HG03354 (cell line): ENCODE results near the gene VPS18.

Experiments
- ATAC-seq: cut with Tn5 transposase; IDR thresholded peaks from one replicate; pipeline ENCODE4 v1.9.1; 2021; ENCODE audit warnings: mild to moderate bottlenecking; ENCODE audit not compliant: unreplicated experiment, poor library complexity, severe bottlenecking

Gene VPS18

DNA sequence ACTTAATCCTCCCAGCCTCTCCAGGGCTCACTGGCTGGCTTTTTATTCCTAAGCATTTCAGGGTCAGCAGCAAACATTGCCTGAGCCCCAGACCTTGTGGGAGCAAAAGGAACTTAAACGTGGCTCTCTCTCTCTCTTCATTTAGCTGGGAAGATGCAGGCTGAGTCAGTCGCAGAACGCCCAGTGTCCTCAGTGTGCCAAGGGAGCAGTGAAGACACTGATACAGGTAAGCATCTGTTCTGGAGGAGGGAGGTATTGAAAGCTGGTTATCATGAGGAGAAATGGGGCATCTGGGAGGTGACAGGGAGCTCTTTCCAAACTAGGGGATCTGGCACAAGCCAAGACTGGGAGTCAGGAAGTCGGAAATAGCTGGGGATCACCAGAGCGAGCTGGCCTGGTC, 24.6 kb upstream of the VPS18 start:
- ATAC-seq = no peak

DNA sequence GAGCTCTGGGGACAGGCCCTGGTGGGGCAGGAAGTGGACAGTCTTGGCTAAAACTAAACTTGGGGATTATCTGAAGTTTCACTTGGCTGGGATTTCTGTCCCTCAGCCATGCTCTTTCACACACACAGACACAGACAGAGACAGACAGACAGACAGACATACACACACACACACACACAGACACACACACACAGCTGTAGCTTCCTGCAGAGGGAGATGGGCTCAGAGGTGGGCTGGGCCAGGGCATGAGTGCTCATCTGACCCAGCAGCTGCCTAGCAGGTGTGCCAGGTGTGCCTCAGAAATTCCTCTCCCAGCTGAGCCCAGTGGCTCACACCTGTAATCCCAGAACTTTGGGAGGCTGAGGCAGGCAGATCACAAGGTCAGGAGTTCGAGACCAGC, 23.5 kb upstream of the VPS18 start:
- ATAC-seq = no peak

- no peak for ATAC-seq
Measured at GRCh38 chr15:40871749-40872617, 22.3 kb upstream of the VPS18 start.

- ATAC-seq = no peak
Measured at GRCh38 chr15:40872791-40873693, 21.2 kb upstream of the VPS18 start.

DNA sequence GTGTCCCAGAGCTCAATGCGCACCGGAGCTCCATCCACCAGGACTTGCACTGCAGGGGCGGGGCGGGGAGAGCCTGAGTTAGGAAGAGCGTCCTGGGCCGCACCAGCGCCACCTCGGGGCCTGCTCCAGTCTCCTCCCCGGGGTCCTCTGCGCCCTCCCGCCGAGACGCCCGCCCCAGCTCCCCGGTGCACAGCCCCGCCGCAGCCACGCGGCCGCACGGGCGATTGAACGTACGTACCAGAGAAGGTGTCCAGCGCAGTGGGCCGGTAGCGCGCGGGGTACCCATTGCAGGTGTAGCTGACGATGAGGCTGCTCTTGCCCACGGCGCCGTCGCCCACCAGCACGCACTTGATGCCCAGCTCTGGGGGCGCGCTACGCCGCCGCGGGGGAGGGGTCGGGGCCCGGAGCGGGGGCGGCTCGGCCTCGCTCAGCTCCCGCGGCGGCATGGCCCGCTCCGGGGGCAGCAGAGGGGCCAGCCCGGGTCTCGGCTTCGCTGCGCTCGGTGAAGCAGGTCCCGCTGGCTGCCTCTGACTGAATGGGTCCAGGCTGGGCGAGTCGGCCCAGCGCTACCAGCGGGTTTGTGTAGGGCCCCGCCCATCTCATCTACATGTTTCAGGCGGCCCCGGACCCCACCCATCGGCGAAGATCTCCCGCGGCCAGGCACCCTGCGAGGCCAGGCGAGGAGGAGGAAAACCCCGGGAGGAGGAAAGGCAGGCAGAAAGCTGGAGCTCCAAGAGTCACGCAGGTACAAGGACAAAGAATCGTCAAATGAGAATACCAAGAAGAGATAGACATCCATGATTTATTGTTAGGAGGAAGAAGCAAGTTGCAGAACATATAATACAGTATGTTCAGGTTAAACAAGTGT, 20.3 kb upstream of the VPS18 start, which contains the start of gene RHOV:
TSS of gene RHOV (minus strand) at position 541 of the 868 bp plus-strand sequence. CDS start at position 446, 95 bp downstream.
- ATAC-seq = peak; percentile 65

GRCh38 chr15:40875991-40876730, 18.1 kb upstream of the VPS18 start:
- no peak for ATAC-seq

DNA sequence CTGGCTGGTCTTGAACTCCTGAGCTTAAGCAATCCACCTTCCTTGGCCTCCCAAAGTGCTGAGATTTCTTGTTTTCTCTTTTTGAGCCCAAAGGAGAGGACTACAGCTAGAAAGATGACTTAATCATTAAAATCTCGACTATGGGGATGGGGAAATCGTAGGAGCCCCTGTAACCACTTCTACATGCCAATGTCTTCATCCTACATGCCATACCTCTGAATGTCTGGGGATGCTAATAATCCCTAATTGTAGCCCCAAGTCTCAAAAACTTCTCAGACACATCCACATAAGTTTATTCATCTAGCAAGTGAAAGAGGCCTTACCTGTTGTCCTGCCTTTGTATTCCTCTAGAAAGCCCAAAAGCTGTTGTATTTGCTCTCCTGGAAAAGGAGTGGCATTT, 16.6 kb upstream of the VPS18 start:
- ATAC-seq = no peak

GRCh38 chr15:40878785-40879184, 15.5 kb upstream of the VPS18 start:
- no peak for ATAC-seq

DNA sequence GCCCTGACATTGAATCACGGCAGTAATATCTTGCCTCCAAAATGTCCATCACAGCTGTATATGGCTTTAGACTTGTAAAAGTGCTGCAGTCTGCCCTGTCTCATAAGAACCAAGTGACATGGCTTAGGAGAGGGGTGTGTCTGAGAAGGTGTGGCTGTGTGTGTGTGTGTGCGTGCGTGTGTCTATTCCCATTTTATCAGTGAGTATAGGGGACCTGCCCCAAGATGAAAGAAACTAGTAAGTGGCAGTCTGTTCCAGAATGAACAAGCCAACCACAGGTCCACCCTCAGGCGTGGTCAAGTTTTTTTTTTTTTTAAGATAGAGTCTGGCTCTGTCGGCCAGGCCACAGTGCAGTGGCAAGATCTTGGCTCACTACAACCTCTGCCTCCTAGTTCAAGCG, 14.6 kb upstream of the VPS18 start:
- ATAC-seq = no peak

- ATAC-seq = no peak
Measured at GRCh38 chr15:40881351-40881750, 12.9 kb upstream of the VPS18 start.

- no peak for ATAC-seq
Measured at GRCh38 chr15:40886586-40886985, 7.7 kb upstream of the VPS18 start.

DNA sequence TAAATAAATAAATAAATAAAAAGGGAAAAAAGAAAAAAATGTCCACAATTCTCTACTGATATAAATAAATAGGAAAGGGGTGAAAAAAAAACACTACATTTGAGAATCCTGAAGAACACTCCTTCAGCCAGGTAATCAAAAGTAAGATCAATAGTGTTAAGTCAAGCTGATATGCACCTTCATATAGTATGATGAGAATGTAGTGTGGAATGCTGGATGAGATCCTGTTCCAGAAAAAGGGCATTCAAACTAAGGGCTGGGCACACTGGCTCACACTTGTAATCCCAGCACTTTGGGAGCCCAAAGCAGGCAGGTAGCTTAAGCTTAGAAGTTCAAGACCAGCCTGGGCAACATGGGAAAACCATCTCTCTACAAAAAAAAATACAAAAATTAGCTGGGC, 5.1 kb upstream of the VPS18 start:
- ATAC-seq = no peak

DNA sequence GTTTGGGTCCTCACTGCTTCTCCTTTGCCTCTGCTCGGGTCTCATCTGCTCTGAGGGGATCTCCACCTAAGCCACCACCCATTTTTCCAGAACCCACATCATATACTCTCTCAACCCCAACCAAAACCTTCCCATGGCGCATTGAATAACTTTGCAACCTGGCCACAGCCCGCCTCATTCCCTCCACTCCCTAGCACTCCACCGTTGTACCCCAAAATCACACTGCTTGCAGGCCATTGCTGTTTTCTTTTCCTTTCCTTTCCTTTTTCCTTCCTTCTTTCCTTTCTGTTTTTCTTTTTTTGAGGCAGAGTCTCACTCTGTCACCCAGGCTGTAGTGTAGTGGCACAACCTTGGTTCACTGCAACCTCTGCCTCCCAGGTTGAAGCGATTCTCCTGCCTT, 3.1 kb upstream of the VPS18 start:
- ATAC-seq = no peak

DNA sequence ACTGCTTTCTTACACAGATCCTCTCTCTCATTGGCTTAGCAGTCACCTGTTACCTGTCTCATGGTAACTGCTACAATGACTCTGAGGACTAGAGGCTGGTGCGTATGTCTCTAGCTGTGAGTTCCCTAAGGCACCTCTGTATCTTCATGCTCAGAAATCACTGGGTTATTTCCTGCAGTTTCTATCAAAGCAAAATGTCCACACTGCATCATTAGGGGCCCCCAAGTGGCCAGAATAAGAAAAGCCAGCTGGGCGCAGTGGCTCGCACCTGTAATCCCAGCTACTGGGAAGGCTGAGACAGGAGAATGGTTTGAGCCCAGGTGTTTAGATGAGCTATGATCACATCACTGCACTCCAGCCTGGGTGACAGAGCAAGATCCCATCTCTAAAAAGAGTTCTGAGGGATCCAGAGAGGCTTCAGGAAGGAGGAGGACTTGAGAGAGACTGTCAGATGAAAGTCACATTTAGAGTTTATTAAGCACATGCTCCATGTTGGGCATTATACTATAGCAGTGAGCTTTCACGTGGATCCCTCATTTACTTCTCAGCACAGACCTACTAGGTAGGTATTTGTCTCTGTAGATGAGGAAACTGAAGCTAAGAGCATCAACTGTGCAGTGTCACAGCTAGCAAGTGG, 2.3 kb upstream of the VPS18 start:
- no peak for ATAC-seq

- no peak for ATAC-seq
Measured at GRCh38 chr15:40892447-40893012, 1.7 kb upstream of the VPS18 start.

- ATAC-seq = no peak
Measured at GRCh38 chr15:40893019-40893670, 1.1 kb upstream of the VPS18 start.

GRCh38 chr15:40894681-40895448, 615 bp downstream of the VPS18 start:
- ATAC-seq = peak; percentile 57
